Measurements from ENCODE around the gene SRMS.
"Not testable (repeated sequence)": the region's sequence is repeated elsewhere in the genome, so short reads cannot be mapped to it uniquely, and the experiment has no call there.

Gene SRMS

DNA sequence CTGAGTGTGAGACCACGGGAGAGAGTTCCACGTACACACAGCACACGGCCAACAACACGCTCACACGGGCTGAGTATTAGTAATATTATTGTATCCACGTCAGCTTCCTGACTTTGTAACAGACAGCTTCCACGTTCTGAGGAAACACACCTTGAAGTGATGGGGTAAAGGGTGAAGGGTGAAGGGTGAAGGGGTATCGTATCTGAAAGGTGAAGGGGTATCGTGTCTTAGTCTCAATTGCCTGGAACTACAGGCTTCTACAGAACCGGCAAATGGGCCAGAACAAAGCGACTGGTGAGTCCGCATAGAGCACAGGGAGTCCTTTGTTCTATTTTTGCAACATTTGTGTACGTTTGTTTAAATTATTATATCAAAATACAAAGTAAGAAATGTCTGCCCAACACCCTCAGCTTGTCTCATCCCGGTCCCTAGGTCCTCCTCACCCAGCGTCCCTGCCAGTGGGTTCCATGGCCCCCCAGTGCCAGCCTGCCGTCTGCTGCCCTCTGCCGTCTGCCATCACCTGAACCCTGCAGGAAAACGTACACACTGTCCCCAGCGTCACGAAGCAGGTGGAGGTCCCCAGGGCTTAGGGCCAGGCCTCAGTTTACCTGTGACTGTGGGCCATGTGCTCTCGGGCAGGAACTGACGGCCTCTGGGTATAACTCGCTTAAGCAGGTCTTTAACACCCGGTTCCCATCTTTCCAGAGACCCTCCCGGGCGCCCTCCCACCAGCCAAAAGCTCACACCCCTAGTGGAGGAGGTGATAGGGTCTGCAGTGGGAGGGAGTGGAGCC is 30.9 kb upstream of the SRMS start:
- DNase-seq (ENCODE audit: low spot score), result no peak

DNA sequence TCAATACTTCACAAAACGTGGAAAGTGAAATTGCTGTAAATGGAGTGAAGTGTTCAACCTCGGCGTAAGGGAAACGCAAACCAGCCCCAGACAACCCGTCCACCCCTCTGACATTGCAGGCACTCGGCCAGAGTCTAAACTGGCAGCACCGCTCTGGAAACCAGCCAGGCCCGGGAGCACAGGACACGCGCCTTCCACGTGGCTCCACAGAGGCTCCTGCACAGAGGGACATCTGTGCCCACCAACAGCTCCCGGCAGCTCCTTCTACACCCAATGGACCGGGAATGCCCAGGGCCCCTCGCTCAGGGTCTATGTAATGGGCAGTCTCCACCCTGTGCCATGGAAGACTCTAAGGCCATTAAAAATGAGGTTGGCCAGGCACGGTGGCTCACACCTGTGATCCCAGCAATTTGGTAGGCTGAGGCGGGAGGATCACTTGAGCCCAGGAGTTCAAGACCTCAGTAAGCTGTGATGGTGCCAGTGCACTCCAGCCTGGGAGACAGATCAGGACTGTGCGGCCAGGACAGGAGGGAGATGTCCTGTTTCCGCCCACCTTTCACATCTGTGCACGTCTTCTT is 29.9 kb upstream of the SRMS start:
- no peak for DNase-seq (ENCODE audit: low spot score)

DNA sequence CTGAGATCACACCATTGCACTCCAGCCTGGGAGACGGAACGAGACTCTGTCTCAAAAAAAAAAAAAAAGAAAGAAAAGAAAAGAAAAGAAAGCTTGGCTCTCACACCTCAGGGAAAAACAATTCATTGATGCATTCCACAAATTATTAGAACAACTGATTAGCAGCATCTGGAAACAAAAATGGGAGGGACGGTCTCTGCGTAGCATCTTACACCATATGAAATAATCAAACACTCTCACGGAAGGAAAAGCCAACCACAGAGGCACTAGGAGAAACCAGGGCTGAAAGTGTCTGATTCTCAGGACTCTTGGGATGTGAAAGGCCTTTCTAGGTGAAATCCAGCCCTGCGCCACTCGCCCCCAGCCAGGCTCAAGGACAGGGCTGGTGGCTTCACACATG is 28.8 kb upstream of the SRMS start:
- DNase-seq (ENCODE audit: low spot score), result no peak

DNA sequence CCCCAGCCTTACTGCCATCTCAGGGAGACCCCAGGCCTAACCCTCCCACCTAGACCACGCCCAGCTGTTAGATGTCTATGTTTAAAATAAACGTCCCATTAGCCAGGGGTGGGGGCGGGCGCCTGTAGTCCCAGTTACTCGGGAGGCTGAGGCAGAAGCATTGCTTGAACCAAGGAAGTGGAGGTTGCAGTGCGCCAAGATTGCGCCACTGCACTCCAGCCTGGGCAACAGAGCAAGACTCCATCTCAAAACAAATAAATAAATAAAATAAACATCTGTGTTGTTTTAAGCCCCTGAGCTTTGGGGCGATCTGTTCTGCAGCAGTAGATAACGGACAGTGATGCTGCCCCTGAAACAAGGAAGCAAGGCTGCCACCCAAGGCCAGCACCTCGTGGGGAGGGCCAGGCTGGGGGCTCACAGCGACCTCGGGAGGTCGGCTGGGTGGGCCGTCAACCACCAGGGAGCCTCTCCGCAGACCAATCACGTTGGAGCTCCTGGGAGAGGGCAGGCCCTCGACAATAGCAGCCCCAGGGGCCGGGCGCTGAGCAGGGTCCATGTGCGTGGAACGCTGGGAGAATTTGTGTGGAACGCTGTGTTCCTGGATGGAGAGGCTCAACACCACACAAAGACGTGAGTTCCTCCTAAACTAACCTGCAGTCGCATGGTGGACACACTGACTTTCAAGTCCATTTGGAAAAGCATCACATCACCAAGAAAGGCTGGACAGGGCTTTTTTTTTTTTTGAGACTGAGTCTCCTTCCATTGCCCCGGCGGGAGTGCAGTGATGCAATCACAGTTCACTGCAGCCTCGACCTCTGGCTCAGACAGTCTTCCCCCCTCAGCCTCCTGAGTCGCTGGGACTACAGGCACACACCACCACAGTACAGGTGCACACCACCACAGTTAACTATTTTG is 27.5 kb upstream of the SRMS start:
- no peak for DNase-seq (ENCODE audit: low spot score)

DNA sequence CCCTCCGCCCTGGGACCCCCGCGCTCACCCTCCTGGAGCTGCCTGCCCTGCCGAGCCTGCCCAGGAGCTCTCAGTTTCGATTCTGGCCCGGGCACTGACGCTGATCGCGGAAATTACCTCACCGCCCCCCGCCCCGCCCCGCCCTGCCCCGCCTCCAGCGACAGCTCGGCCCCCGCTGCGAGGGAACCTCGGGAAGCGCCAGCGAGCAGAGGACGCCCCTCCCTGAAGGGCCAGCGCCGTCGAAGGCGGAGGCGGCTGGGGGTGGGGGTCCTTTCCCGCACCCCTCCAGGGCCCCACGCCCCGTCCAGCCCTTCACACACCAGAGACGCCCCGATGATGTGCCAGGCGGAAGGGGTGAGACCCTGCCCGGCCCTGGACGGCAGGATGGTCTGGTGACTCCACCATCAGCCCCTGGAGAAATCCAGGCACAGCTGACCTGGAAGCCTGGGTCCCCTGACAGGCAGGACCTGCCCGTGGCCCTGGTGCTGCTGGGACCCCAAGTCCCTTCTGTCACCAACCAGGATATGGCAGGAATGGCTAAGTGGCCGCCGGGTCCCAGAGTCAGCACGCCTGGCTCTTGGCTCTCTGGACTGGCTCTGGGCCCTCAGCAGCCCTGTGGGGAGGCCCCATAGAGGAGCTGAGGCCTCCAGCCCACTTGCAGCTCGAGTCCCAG is 26.7 kb upstream of the SRMS start, which contains the start of gene HELZ2:
Gene HELZ2, minus strand, starts transcription at position 84 of the 673 bp plus-strand sequence. CDS start 1,854 bp downstream, outside the sequence.
- peak; percentile 81 for DNase-seq (ENCODE audit: low spot score)

DNA sequence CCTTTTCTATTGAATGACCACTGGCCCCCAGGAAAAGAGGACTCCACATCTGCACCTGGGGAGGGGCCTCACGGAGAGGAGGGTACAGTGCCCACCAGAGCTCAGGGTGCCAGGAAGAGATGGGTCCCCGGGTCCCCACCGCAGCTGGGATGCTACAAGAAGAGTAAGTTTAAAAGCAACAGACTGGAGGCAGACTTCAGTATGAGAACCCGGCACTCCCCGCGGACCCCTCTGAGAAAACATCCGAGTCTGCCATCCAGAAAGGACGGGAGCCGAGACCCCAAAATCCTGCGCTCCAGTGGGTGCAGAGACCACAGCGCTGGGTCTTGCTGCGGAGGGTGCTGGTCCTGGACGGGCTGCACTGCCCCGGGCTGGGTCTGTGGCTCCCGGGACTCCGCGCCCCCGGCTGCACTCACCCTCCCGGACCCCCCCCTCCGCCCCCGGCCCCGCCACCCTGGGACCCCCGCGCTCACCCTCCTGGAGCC is 26.1 kb upstream of the SRMS start:
- no peak for DNase-seq (ENCODE audit: low spot score)

DNA sequence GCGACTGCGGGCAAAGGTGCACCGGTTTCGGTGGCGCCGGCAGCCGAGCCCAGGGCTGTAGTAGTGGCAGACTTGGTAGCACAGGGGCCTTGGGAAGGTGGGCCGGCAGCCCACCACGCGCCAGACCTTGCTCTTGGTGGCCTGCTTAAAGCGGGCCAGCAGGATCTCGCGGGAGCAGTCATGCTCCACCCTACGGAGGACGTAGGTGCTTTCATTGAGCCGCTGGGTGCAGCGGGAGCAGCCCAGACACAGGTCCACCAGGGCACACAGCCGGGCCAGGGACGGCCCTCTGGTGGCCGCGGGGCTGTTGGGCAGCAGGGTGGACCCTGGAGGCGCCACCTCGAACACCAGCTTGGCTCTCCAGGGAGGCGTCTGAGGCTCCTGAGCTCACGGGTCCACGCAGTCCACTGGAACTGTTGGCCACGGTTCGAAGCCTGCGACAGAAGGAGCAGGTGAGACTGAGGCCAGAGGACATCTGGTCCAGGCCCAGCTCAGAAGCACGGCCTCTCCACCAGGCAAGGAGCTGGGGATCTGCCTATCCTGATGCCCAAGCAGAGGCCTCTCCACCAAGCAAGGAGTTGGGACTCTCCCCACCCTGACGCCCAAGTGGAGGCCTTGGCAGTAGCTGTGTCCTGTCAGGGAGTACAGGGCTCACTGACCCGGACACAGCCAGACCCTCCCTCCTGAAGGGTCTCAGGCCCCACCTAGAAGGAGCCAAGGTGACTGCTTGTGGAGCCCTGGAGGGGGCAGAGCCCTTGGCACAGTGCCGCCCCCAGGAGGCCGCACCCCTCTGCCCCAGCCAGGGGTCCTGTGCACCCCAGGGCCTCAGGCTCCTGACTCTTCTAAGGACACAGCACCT is 25.5 kb upstream of the SRMS start:
- no peak for DNase-seq (ENCODE audit: low spot score)

DNA sequence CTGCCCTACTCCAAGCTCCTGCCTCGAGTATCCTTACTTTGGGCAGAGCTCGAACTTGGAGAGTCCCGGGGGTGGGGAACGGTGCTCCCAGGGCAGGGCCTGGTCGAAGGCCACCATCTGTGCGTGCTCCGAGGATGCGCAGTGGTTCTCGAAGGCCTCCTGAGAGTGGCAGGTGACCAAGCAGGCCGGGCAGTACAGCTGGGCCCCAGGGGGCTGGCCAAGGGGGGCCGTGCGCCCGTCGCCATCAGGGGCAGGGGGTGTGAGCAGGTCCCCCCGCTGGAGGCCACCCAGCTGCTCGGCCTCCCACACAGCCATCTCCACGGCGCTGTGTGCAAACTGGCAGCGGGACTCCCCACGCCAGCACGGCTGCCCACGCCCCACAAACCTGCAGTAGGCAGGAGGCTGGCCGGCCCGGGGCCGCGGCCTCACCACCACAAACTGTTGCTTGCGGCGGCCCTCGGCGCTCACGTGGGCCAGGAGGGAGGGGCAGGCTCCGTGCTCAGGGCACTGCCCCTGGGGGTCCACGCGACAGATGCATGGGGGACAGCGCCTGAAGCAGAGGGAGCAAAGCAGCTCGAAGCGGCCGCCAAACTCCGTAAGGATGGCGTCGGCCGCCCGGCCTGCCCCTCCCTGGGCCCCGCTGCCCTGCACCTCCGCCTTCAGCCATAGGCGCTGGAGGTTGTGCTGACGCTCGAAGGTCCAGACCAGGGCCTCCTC is 24.7 kb upstream of the SRMS start:
- no peak for DNase-seq (ENCODE audit: low spot score)

DNA sequence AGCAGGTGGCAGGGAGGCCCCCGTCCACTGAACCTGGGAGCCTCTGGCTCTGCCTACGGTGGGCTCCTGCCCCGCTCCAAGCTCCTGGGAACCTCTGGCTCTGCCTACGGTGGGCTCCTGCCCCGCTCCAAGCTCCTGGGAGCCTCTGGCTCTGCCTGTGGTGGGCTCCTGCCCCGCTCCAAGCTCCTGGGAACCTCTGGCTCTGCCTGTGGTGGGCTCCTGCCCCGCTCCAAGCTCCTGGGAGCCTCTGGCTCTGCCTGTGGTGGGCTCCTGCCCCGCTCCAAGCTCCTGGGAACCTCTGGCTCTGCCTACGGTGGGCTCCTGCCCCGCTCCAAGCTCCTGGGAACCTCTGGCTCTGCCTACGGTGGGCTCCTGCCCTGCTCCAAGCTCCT is 23.5 kb upstream of the SRMS start:
- DNase-seq (ENCODE audit: low spot score), result not testable (repeated sequence)

DNA sequence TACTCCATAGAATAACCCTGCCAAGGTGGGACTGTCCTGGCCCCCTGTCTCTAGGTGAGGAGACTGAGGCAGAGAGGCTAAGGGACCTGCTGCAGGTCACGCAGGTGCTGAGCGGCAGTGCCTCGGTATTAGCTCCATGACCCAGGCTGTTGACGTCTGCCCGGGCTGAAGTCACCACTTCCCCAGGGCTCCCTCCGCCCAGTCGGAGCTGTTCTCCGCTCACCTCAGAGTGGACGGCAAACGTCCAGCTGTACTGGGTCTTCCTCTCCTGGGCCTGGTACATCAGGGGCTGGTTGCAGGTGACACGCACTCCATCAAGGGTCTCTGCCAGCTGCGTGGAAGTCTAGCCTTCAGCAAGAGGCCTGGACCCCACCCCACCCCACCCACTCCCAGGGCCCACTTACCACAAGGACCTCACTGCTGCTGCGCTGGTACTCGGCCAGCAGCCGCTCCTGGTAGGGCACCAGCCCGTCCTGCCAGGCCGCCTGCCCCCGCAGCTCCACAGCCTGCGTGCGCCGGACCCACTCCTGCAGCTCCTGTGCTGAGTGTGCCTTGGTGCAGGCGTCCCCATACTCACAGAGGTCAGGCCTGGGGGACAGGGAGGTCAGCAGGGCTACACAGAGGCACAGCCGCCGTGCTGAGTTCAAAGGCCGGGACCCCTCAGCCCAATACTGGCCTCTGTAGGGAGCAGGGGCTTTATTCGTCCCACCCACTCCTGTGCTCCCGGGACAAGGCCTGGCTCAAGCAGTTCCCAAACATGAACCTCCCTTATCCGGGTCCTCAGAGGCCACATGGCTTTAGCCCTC is 22.9 kb upstream of the SRMS start:
- no peak for DNase-seq (ENCODE audit: low spot score)

DNA sequence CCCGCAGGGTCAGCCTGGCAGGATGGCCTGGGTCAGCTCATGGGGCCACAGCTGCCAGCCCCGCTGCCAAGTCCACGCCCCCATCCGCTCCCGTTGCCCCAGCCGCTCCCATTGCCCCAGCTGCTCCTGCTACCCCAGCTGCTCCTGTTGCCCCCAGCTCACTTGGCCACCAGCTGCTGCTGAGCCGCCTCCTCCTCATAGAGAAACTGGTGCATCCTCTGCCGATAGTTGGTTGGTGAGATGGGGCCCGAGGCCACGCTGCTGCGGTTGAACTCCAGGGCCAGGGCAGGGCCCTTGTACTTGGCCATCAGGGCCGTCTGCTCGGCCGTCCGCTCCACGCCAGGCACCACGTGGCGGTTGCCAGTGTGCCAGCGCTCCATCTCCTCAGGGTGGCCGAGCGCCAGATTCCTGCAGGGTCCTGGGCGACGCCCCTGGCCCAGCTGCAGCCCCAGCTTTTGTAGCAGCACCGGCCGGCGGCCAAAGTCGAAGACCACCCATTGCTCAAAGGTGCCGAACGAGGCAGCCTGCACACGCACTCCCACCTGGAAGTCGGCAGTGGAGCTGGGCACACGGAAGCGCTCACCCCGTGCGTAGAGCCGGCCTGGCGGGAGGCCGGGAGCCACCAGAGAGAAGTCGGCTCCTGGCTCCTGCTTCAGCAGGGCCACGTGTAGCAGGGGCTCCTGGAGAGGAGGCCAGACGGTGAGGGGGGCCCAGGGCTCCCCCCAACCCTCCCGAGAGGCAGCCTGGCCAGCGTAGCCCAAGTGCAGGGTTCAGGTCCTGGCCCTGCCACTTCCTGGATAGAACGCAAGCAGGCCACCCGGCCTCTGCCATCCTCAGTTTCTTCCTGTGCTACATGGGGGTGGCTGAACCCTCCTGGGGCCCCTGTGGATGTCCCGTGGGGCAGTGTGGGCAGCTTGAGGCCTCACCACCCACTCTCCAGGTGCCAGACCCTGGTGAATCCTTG is 21.7 kb upstream of the SRMS start:
- no peak for DNase-seq (ENCODE audit: low spot score)

DNA sequence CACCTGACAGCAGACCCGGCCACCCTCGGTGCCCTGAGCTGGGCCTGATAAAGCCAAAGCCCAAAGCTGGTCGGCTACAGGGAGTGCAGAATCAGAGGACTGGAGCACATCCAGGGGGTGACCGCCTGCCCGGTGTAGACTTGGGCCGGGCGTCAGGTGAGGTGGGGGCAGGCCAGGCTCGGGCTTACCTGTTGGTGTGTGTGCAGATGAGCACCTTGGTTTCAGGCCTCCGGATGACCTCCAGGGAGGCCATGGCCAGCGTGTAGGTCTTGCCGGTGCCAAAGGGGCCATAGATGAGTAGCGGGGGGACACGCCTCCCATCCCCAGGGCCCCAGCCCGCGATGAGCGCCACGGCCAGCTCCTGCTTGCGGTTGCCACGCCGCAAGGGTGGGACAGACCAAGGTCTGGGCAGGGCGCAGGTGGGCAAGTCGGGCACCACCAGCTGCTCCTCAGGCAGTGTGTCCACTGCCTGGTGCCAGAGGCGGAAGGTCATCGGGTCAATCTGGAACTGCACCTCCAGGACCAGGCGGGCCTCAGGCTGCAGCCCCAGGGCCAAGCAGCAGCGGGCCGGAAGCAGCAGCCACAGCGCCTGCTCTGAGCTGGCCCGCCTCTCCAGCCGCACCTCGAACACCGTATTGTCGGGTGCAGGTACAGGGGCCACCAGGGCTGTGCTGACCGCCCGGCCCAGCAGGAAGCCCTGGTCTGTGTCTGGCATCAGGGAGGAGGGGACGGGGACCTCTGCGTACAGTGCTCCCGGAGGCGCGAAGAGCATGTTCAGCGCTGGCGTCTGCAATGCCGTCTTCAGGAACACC is 20.8 kb upstream of the SRMS start:
- no peak for DNase-seq (ENCODE audit: low spot score)

DNA sequence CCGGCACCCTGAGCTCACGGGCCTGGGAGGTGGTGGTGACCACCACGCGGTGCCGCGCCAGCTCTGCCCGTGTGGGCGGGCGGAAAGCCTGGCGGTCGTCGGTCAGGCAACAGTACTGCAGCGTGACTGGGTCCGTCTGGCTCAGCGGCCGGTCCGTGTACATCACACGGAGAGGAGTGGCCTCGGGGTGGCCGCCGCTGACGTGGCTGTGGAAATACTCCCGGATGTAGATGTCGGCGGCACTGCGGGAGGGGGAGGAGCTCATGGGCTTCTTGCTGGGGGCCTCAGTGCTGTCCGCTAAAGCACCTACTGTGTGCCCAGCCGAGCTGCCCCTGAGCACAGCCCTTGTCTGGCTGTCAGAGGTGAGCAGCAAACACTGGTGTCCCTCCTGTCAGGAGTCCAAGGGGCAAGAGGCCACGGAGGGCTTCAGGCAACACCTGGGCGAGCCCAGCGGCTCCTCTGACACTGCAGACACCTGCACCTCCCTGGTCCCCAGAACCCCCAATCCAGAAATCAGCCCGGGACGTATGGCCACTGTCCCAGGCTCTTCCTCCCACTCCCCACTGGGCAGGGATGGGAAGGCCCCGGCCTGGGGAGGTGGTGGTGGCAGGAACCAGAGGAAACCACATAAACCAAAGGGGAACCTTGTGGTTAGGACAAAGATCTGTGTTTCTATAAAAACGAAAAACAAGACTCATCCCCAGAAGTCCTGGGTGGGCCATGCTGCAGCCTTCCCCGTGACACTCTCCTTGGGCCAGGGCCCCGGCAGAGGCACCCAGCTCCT is 20.0 kb upstream of the SRMS start:
- DNase-seq (ENCODE audit: low spot score), result no peak

DNA sequence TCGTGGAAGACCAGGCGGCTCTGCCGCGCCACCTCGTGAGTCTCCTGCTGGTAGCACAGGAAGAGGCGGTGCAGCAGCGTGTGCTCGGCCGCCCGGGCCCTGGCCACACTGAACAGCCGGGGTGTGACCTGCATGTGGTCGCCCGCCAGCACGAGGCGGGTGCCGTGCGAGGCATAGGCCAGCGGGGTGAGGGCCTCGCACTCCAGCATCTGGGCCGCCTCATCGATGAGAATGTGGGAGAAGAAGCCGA is 19.5 kb upstream of the SRMS start:
- DNase-seq (ENCODE audit: low spot score), result no peak

DNA sequence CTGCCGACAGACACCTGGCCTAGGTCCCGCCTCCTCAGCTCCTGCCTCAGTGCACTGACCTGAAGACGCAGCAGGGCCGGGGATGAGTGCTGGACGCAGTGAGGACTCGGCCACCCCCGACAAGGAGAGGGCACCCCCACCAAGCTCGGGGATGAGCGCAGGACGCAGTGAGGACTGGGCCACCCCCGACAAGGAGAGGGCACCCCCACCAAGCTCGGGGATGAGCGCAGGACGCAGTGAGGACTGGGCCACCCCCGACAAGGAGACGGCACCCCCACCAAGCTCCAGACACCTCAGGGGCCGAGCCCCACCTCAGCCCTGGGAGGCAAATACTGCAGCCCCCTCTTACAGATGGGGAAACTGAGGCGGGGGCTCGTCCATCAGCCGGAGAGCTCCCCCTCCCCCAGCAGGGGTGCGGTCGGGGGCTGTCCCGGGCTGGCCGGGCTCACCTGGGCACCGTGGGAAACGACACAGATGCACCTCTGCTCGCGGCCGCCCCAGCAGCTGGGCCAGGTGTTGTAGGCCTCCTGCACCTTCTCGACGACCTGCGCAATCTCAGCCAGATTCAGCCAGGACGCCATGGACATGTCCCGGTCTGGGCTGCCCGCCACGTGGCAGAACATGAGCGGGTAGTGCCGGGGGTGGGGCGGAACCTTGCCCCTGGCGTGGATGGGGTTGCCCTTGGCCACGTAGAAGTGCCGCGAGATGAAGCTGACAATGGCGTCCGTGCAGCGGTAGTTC is 19.0 kb upstream of the SRMS start:
- no peak for DNase-seq (ENCODE audit: low spot score)

DNA sequence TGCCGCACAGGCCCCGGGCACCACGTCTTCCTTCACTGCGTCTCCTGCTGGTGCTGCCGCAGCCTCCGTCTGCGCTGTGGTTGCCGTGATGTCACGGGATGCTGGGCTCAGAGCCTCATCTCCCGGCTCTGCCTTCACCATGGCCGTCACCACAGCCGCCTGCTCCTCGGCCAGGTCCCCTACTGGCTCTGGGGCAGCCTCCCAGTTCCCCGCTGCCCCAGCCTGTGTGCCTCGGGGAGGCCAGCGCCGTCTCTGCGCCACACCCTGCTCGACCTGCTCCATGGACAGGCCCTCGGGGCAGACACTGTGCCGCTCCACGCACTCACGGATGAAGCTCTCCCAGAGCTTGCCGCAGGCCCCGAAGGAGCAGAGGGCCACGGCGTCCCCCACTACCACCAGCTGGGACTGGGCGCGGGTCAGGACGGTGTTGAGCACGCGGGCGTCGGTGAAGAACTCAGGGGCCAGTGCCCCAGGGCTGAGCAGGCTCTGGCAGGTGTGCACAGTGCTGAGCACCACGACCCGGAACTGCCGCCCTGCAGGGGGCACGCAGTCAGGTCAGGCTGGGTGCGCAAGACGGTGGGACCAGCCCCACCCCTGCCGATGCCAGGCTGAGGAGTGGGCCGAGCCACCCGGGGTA is 18.3 kb upstream of the SRMS start:
- DNase-seq (ENCODE audit: low spot score), result no peak

Measured in LoVo (cell line).